AG10803 (cell line): ENCODE data around the gene CTSC.
A peak's percentile ranks its signal among the peaks of the same experiment; 100 is the strongest.

ENCODE experiments used
- DNase-seq: peaks from one replicate; pipeline ENCODE4 v3.0.0; 2010; ENCODE audit warnings: low read depth
- H3K4me3 ChIP-seq: 2 replicates; pipeline ENCODE4 v1.5.1; 2011; ENCODE audit warnings: mild to moderate bottlenecking, low read length, control low read depth
- CTCF ChIP-seq: conservative IDR thresholded peaks from 2 replicates; pipeline ENCODE4 v1.5.1; 2011; ENCODE audit warnings: mild to moderate bottlenecking, low read length, control low read depth, inconsistent platforms

The CTSC gene

GRCh38 chr11:88353835-88354496 lies 16.4 kb upstream of the CTSC start:
- DNase-seq, result no peak
- H3K4me3 ChIP-seq, result no peak overlapping the region
- no peak for TF ChIP-seq CTCF

DNA sequence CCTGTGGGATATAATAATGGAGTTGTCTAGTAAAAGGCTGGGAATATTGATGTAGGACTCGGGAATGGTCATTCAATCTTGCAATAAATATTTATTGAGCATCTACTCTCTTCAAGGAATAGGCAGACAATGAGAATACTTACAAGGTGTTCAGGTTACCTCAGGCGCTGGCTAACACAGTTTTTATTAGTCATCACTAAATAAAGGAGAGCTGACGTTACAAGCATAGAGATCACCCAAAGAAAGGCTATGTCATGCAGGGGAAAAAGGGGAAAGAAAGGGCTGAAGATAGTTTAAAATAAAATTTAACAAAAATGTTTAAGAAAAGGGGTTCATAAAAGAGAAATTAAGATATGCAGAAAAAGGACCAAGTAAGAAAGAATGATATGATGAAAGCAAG lies 15.8 kb upstream of the CTSC start:
- DNase-seq, result no peak
- TF ChIP-seq CTCF, result no peak
- no peak overlapping the region for H3K4me3 ChIP-seq

GRCh38 chr11:88352139-88352538 lies 14.6 kb upstream of the CTSC start:
- TF ChIP-seq CTCF, result no peak
- H3K4me3 ChIP-seq, result no peak overlapping the region

GRCh38 chr11:88348870-88349269 lies 11.3 kb upstream of the CTSC start:
- no peak for DNase-seq
- no peak for TF ChIP-seq CTCF
- H3K4me3 ChIP-seq, result no peak overlapping the region

More at GRCh38 chr11:88352139-88352538, 14.6 kb upstream of the CTSC start:
- DNase-seq, result peak; percentile 69

GRCh38 chr11:88345949-88346348 lies 8.4 kb upstream of the CTSC start:
- no peak for DNase-seq
- H3K4me3 ChIP-seq, result no peak overlapping the region
- TF ChIP-seq CTCF, result no peak

DNA sequence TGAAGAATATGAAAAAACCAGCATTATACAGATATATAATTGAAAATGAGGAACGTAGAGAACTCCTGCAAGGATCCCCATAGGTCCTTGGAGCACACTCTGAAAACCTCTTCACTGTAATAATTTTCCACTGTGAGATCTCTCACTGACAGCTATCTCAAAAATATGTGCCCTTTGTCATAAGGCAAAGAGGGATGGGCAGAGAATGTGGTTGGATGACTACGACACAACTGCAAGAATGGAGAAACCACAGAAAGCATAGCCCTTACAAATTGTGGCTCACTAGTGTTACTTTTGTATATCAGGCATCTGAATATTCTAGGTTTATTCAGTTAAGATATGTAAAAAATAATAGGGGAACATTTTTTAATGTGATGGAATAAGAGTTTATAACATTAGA lies 7.9 kb upstream of the CTSC start:
- DNase-seq, result peak; percentile 34
- no peak for TF ChIP-seq CTCF
- no peak overlapping the region for H3K4me3 ChIP-seq

DNA sequence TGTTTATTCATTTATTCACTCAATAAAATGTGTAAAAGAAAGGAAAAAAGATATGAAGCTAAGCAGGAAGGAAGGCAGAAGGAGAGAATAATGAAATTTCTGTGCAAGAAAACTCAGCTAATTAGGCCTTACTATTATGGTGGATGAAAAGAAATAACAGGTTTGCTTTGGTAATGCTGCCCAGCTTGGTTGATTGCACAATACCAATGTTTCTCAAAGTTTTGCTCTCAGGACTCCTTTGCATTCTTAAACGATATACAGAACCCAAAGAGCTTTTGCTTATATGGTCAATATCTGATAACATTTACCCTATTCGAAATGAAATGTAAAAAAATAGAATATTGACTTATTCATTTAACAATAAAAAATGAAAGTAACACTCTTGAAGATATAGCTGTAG lies 7.3 kb upstream of the CTSC start:
- no peak for TF ChIP-seq CTCF
- H3K4me3 ChIP-seq, result no peak overlapping the region
- no peak for DNase-seq
